ENCODE data around the gene PTTG1IP.

Gene PTTG1IP

GRCh38 chr21:44814498-44815023 is 58.9 kb downstream of the PTTG1IP start:
- Histone ChIP-seq H3K4me3 (ENCODE audit: low read length in 2 of 2) (no peak overlapping the region), H3K9ac (ENCODE audit: low read depth, low read length, poor library complexity) (no peak overlapping the region), H2AFZ (ENCODE audit: low read length) (no peak overlapping the region), H3K27ac (replicated peaks; ENCODE audit: low read length) (no peak overlapping the region), H2BK15ac (ENCODE audit: low read length) (no peak overlapping the region), H3K27me3 (ENCODE audit: control insufficient read depth in 3 of 3, insufficient read depth in 3 of 3, low read depth in 1 of 3, low read length in 3 of 3) (peaks cover 0 to 3% (median 0%) of the 10 kb centered on the region in 3 experiments), H3K4ac (ENCODE audit: low read length) (no peak overlapping the region), H2BK12ac (ENCODE audit: low read length) (no peak overlapping the region), H3K4me2 (ENCODE audit: insufficient read depth, low read length, poor library complexity, severe bottlenecking) (no peak overlapping the region), H2AK5ac (ENCODE audit: low read depth, low read length) (no peak overlapping the region), H3K18ac (ENCODE audit: low read length) (no peak overlapping the region), H3K23ac (ENCODE audit: low read depth, low read length, poor library complexity) (no peak overlapping the region), H4K91ac (ENCODE audit: low read depth, low read length, poor library complexity) (no peak overlapping the region), H3K9me3 (replicated peaks in 1 of 2; ENCODE audit: control insufficient read depth in 2 of 2, insufficient read depth in 1 of 2, low read depth in 1 of 2, low read length in 2 of 2) (peaks cover 10 to 12% of the 10 kb centered on the region in 2 donors), H3K36me3 (replicated peaks in 1 of 2; ENCODE audit: control insufficient read depth in 2 of 2, insufficient read depth in 2 of 2, low read length in 2 of 2) (peaks cover 14 to 40% of the 10 kb centered on the region in 2 donors), H4K8ac (ENCODE audit: low read depth, low read length) (no peak overlapping the region), H2BK120ac (ENCODE audit: low read depth, low read length) (no peak overlapping the region), H2BK5ac (ENCODE audit: low read length) (no peak overlapping the region), H3K14ac (ENCODE audit: low read length) (no peak overlapping the region), H3K4me1 (ENCODE audit: control insufficient read depth in 2 of 2, insufficient read depth in 1 of 2, low read depth in 1 of 2, low read length in 2 of 2) (peaks cover 0 to 7% of the 10 kb centered on the region in 2 donors), H3K79me1 (ENCODE audit: low read depth, low read length) (peaks cover 29% of the 10 kb centered on the region)
- no CpG with 5 or more reads among the region's 11 CpGs for WGBS, 2 donors (ENCODE audit: extremely low coverage in 2 of 2, insufficient read length in 2 of 2, insufficient replicate concordance in 1 of 2)
- DNase-seq (ENCODE audit: low spot score): no peak

GRCh38 chr21:44813727-44814126 is 59.8 kb downstream of the PTTG1IP start:
- H4K91ac ChIP-seq (ENCODE audit: low read depth, low read length, poor library complexity): no peak overlapping the region
- no peak overlapping the region for H2AFZ ChIP-seq (ENCODE audit: low read length)
- no CpG with 5 or more reads among the region's 18 CpGs for WGBS, 2 donors (ENCODE audit: extremely low coverage in 2 of 2, insufficient read length in 2 of 2, insufficient replicate concordance in 1 of 2)

GRCh38 chr21:44813149-44813548 is 60.3 kb downstream of the PTTG1IP start:
- no peaks in the 10 kb centered on the region for H3K27me3 ChIP-seq (ENCODE audit: control insufficient read depth in 3 of 3, insufficient read depth in 3 of 3, low read depth in 1 of 3, low read length in 3 of 3)
- H3K4me1 ChIP-seq (ENCODE audit: control insufficient read depth in 2 of 2, insufficient read depth in 1 of 2, low read depth in 1 of 2, low read length in 2 of 2): peaks cover 0 to 6% of the 10 kb centered on the region in 2 donors
- H2AFZ ChIP-seq (ENCODE audit: low read length): no peak overlapping the region
- H2BK5ac ChIP-seq (ENCODE audit: low read length): no peak overlapping the region
- no CpG with 5 or more reads among the region's 10 CpGs for WGBS, 2 donors (ENCODE audit: extremely low coverage in 2 of 2, insufficient read length in 2 of 2, insufficient replicate concordance in 1 of 2)
- H3K4ac ChIP-seq (ENCODE audit: low read length): no peak overlapping the region
- H2BK12ac ChIP-seq (ENCODE audit: low read length): no peak overlapping the region
- no peak for DNase-seq (ENCODE audit: low spot score)
- H3K14ac ChIP-seq (ENCODE audit: low read length): no peak overlapping the region
- no peak overlapping the region for H3K4me3 ChIP-seq (ENCODE audit: low read length in 2 of 2)
- H3K9me3 ChIP-seq (replicated peaks in 1 of 2; ENCODE audit: control insufficient read depth in 2 of 2, insufficient read depth in 1 of 2, low read depth in 1 of 2, low read length in 2 of 2): peaks cover 0 to 2% of the 10 kb centered on the region in 2 donors
- no peak overlapping the region for H2AK5ac ChIP-seq (ENCODE audit: low read depth, low read length)
- no peak overlapping the region for H2BK120ac ChIP-seq (ENCODE audit: low read depth, low read length)
- peaks cover 21 to 53% of the 10 kb centered on the region in 2 donors for H3K36me3 ChIP-seq (replicated peaks in 1 of 2; ENCODE audit: control insufficient read depth in 2 of 2, insufficient read depth in 2 of 2, low read length in 2 of 2)
- no peak overlapping the region for H2BK15ac ChIP-seq (ENCODE audit: low read length)
- no peak overlapping the region for H3K27ac ChIP-seq (replicated peaks; ENCODE audit: low read length)
- peak overlapping the region; percentile 74 for H3K23ac ChIP-seq (ENCODE audit: low read depth, low read length, poor library complexity)
- no peak overlapping the region for H3K4me2 ChIP-seq (ENCODE audit: insufficient read depth, low read length, poor library complexity, severe bottlenecking)
- H3K9ac ChIP-seq (ENCODE audit: low read depth, low read length, poor library complexity): no peak overlapping the region
- H3K18ac ChIP-seq (ENCODE audit: low read length): no peak overlapping the region
- no peak overlapping the region for H4K8ac ChIP-seq (ENCODE audit: low read depth, low read length)
- H4K91ac ChIP-seq (ENCODE audit: low read depth, low read length, poor library complexity): no peak overlapping the region
- H3K79me1 ChIP-seq (ENCODE audit: low read depth, low read length): peaks cover 29% of the 10 kb centered on the region

More at GRCh38 chr21:44813727-44814126, 59.8 kb downstream of the PTTG1IP start:
- H3K27ac ChIP-seq (replicated peaks; ENCODE audit: low read length): no peak overlapping the region
- no peak overlapping the region for H3K4me2 ChIP-seq (ENCODE audit: insufficient read depth, low read length, poor library complexity, severe bottlenecking)
- no peaks in the 10 kb centered on the region for H3K27me3 ChIP-seq (ENCODE audit: control insufficient read depth in 3 of 3, insufficient read depth in 3 of 3, low read depth in 1 of 3, low read length in 3 of 3)
- no peak overlapping the region for H2BK120ac ChIP-seq (ENCODE audit: low read depth, low read length)
- H3K14ac ChIP-seq (ENCODE audit: low read length): no peak overlapping the region
- peaks cover 18 to 48% of the 10 kb centered on the region in 2 donors for H3K36me3 ChIP-seq (replicated peaks in 1 of 2; ENCODE audit: control insufficient read depth in 2 of 2, insufficient read depth in 2 of 2, low read length in 2 of 2)
- H2BK5ac ChIP-seq (ENCODE audit: low read length): peak overlapping the region; percentile 35
- H3K23ac ChIP-seq (ENCODE audit: low read depth, low read length, poor library complexity): peak overlapping the region; percentile 27
- H3K18ac ChIP-seq (ENCODE audit: low read length): no peak overlapping the region
- H2BK12ac ChIP-seq (ENCODE audit: low read length): no peak overlapping the region
- no peak for DNase-seq (ENCODE audit: low spot score)
- no peak overlapping the region for H2AK5ac ChIP-seq (ENCODE audit: low read depth, low read length)
- no peak overlapping the region for H2BK15ac ChIP-seq (ENCODE audit: low read length)
- H3K4ac ChIP-seq (ENCODE audit: low read length): no peak overlapping the region
- H4K8ac ChIP-seq (ENCODE audit: low read depth, low read length): no peak overlapping the region
- no peak overlapping the region for H3K4me3 ChIP-seq (ENCODE audit: low read length in 2 of 2)
- H3K9me3 ChIP-seq (replicated peaks in 1 of 2; ENCODE audit: control insufficient read depth in 2 of 2, insufficient read depth in 1 of 2, low read depth in 1 of 2, low read length in 2 of 2): peaks cover 1 to 4% of the 10 kb centered on the region in 2 donors
- peaks cover 29% of the 10 kb centered on the region for H3K79me1 ChIP-seq (ENCODE audit: low read depth, low read length)
- no peak overlapping the region for H3K9ac ChIP-seq (ENCODE audit: low read depth, low read length, poor library complexity)
- peaks cover 0 to 7% of the 10 kb centered on the region in 2 donors for H3K4me1 ChIP-seq (ENCODE audit: control insufficient read depth in 2 of 2, insufficient read depth in 1 of 2, low read depth in 1 of 2, low read length in 2 of 2)

GRCh38 chr21:44812640-44813039 is 60.9 kb downstream of the PTTG1IP start:
- no peak overlapping the region for H2BK5ac ChIP-seq (ENCODE audit: low read length)
- peaks cover 0 to 6% of the 10 kb centered on the region in 2 donors for H3K4me1 ChIP-seq (ENCODE audit: control insufficient read depth in 2 of 2, insufficient read depth in 1 of 2, low read depth in 1 of 2, low read length in 2 of 2)
- no peak overlapping the region for H3K14ac ChIP-seq (ENCODE audit: low read length)
- no peak overlapping the region for H2BK120ac ChIP-seq (ENCODE audit: low read depth, low read length)
- no peak overlapping the region for H2BK15ac ChIP-seq (ENCODE audit: low read length)
- H4K8ac ChIP-seq (ENCODE audit: low read depth, low read length): no peak overlapping the region
- no peak for DNase-seq (ENCODE audit: low spot score)
- no peaks in the 10 kb centered on the region for H3K27me3 ChIP-seq (ENCODE audit: control insufficient read depth in 3 of 3, insufficient read depth in 3 of 3, low read depth in 1 of 3, low read length in 3 of 3)
- no peak overlapping the region for H2BK12ac ChIP-seq (ENCODE audit: low read length)
- H3K4me3 ChIP-seq (ENCODE audit: low read length in 2 of 2): peak overlapping the region in 1 of 2 donors; percentile 38
- no peak overlapping the region for H3K27ac ChIP-seq (replicated peaks; ENCODE audit: low read length)
- no peak overlapping the region for H3K9ac ChIP-seq (ENCODE audit: low read depth, low read length, poor library complexity)
- H3K18ac ChIP-seq (ENCODE audit: low read length): no peak overlapping the region
- peaks cover 22 to 56% of the 10 kb centered on the region in 2 donors for H3K36me3 ChIP-seq (replicated peaks in 1 of 2; ENCODE audit: control insufficient read depth in 2 of 2, insufficient read depth in 2 of 2, low read length in 2 of 2)
- peak overlapping the region; percentile 46 for H3K23ac ChIP-seq (ENCODE audit: low read depth, low read length, poor library complexity)
- WGBS, 2 donors (ENCODE audit: extremely low coverage in 2 of 2, insufficient read length in 2 of 2, insufficient replicate concordance in 1 of 2): no CpG with 5 or more reads among the region's 14 CpGs
- no peak overlapping the region for H3K4ac ChIP-seq (ENCODE audit: low read length)
- peaks cover 29% of the 10 kb centered on the region for H3K79me1 ChIP-seq (ENCODE audit: low read depth, low read length)
- no peak overlapping the region for H3K4me2 ChIP-seq (ENCODE audit: insufficient read depth, low read length, poor library complexity, severe bottlenecking)
- peaks cover 0 to 2% of the 10 kb centered on the region in 2 donors for H3K9me3 ChIP-seq (replicated peaks in 1 of 2; ENCODE audit: control insufficient read depth in 2 of 2, insufficient read depth in 1 of 2, low read depth in 1 of 2, low read length in 2 of 2)
- no peak overlapping the region for H2AFZ ChIP-seq (ENCODE audit: low read length)
- no peak overlapping the region for H4K91ac ChIP-seq (ENCODE audit: low read depth, low read length, poor library complexity)
- no peak overlapping the region for H2AK5ac ChIP-seq (ENCODE audit: low read depth, low read length)

Data from neuronal stem cell (in vitro differentiated cells).